CD14-positive monocyte (primary cell): ENCODE results near the gene RERE. TPM values are rescaled to one million over a fixed set of nuclear protein-coding genes. Genes with fewer than 3 reads are reported as not detected.

Source experiments
- DNase-seq, 3 donors: peaks; one replicate each; pipeline ENCODE4 v3.0.0-alpha.2; 2011 to 2022
- H2AFZ ChIP-seq: 2 replicates; pipeline ENCODE4 v1.6.0; 2012; ENCODE audit warnings: mild to moderate bottlenecking, low read depth, low read length, inconsistent platforms; ENCODE audit not compliant: insufficient read depth, poor library complexity, severe bottlenecking
- H3K27ac ChIP-seq, 2 donors: 1 replicate in 1 of 2; 2 replicates in 1 of 2; pipeline ENCODE4 v1.5.1; 2012 to 2013; ENCODE audit warnings: low read length in 2 of 2, control low read depth in 1 of 2, inconsistent platforms in 1 of 2, low read depth in 1 of 2, mild to moderate bottlenecking in 1 of 2
- H3K27me3 ChIP-seq, 2 donors: one replicate each; pipeline versions ENCODE4 v1.6.0 to v1.6.1; 2011 to 2013; ENCODE audit warnings: low read length in 2 of 2; ENCODE audit not compliant: control insufficient read depth in 2 of 2, insufficient read depth in 2 of 2
- H3K36me3 ChIP-seq, 2 donors: replicated peaks in 1 of 2; 1 replicate in 1 of 2; 2 replicates in 1 of 2; pipeline versions ENCODE4 v1.5.1 to v1.6.1; 2012 to 2013; ENCODE audit warnings: low read length in 2 of 2, control low read depth in 1 of 2, inconsistent platforms in 1 of 2, mild to moderate bottlenecking in 1 of 2; ENCODE audit not compliant: insufficient read depth in 2 of 2, control insufficient read depth in 1 of 2
- H3K4me1 ChIP-seq, 2 donors: 1 replicate in 1 of 2; 2 replicates in 1 of 2; pipeline versions ENCODE4 v1.5.1 to v1.6.1; 2012 to 2013; ENCODE audit warnings: low read length in 2 of 2, control low read depth in 1 of 2, inconsistent platforms in 1 of 2, mild to moderate bottlenecking in 1 of 2, moderate library complexity in 1 of 2; ENCODE audit not compliant: insufficient read depth in 2 of 2, control insufficient read depth in 1 of 2
- H3K4me2 ChIP-seq: replicated peaks from 2 replicates; pipeline ENCODE3; 2012; ENCODE audit warnings: low read length, moderate library complexity, mild to moderate bottlenecking; ENCODE audit not compliant: poor library complexity, severe bottlenecking; ENCODE audit errors: extremely low read depth
- H3K4me3 ChIP-seq, 3 experiments: fragments of 200-600 bp in 1 of 3; sonication (generic) in 1 of 3; replicated peaks in 1 of 3; 1 replicate in 2 of 3; 2 replicates in 1 of 3; pipeline ENCODE4 v1.5.1; 2011 to 2013; ENCODE audit warnings: low read length in 3 of 3, mild to moderate bottlenecking in 3 of 3, control low read depth in 2 of 3, low read depth in 2 of 3, inconsistent platforms in 1 of 3, moderate library complexity in 1 of 3
- H3K79me2 ChIP-seq: 2 replicates; pipeline ENCODE4 v1.6.0; 2012; ENCODE audit warnings: mild to moderate bottlenecking, control low read depth, inconsistent platforms, low read length, moderate library complexity; ENCODE audit not compliant: insufficient read depth
- H3K9ac ChIP-seq: 2 replicates; pipeline ENCODE4 v1.6.0; 2017; ENCODE audit warnings: low read length, mild to moderate bottlenecking; ENCODE audit not compliant: insufficient read depth, poor library complexity, severe bottlenecking
- H3K9me3 ChIP-seq, 2 donors: replicated peaks in 1 of 2; 1 replicate in 1 of 2; 2 replicates in 1 of 2; pipeline versions ENCODE4 v1.5.1 to v1.6.1; 2012 to 2013; ENCODE audit warnings: low read length in 2 of 2, control low read depth in 1 of 2; ENCODE audit not compliant: control insufficient read depth in 1 of 2, insufficient read depth in 1 of 2
- H4K20me1 ChIP-seq: 2 replicates; pipeline ENCODE4 v1.6.0; 2012; ENCODE audit warnings: mild to moderate bottlenecking, low read length, control low read depth, moderate library complexity; ENCODE audit not compliant: insufficient read depth
- H3K27ac Mint-ChIP-seq, 7 donors: one replicate each; pipeline ENCODE4 v1.8.0; 2020; ENCODE audit warnings: mild to moderate bottlenecking in 7 of 7, mixed read lengths in 7 of 7, moderate library complexity in 6 of 7, inconsistent platforms in 2 of 7
- H3K27me3 Mint-ChIP-seq, 3 donors: one replicate each; pipeline ENCODE4 v1.8.0; 2021 to 2022; ENCODE audit warnings: low read depth in 3 of 3, mild to moderate bottlenecking in 3 of 3, mixed read lengths in 3 of 3, moderate library complexity in 3 of 3, inconsistent platforms in 1 of 3
- H3K36me3 Mint-ChIP-seq, 2 donors: one replicate each; pipeline ENCODE4 v1.8.0; 2020; ENCODE audit warnings: mixed read lengths in 2 of 2, inconsistent platforms in 1 of 2, mild to moderate bottlenecking in 1 of 2
- H3K4me1 Mint-ChIP-seq: one replicate; pipeline ENCODE4 v1.8.0; 2020; ENCODE audit warnings: mild to moderate bottlenecking, mixed read lengths
- H3K4me3 Mint-ChIP-seq, 2 donors: one replicate each; pipeline ENCODE4 v1.8.0; 2020; ENCODE audit warnings: mild to moderate bottlenecking in 2 of 2, mixed read lengths in 2 of 2, moderate library complexity in 1 of 2
- H3K9me3 Mint-ChIP-seq, 7 donors: one replicate each; pipeline ENCODE4 v1.8.0; 2020 to 2022; ENCODE audit warnings: mixed read lengths in 7 of 7, mild to moderate bottlenecking in 6 of 7, moderate library complexity in 6 of 7, inconsistent platforms in 2 of 7
- WGBS: methylation state at CpG from one replicate; pipeline ENCODE4 v1.1.5; 2013; ENCODE audit warnings: missing lambda C conversion rate; ENCODE audit not compliant: insufficient coverage; 5-methylcytosine and 5-hydroxymethylcytosine counted together
- intact Hi-C, 2 donors: fragments of 100-400 bp; cut with micrococcal nuclease; formaldehyde crosslinking; loops; one replicate each; pipeline versions ENCODE4 v1.15.0 to v1.15.1; 2023
- polyA plus RNA-seq, 3 donors: library from polyadenylated mRNA; depleted of rRNA in 1 of 3; unstranded in 2 of 3; stranded (reverse) in 1 of 3; fragments of 300-500 nt in 2 of 3; fragments of >200 nt in 1 of 3; fragmentation: Illumina TruSeq in 2 of 3; gene quantifications; 1 replicate in 2 of 3; 2 replicates in 1 of 3; pipeline ENCODE4 v1.2.3, GENCODE V29; 2012 to 2021
- TF ChIP-seq, protein P1 (sequence below): fragments of 200-600 bp; IDR thresholded peaks from one replicate; pipeline ENCODE4 v1.8.0; 2022; ENCODE audit warnings: antibody characterized with exemption, mild to moderate bottlenecking

RERE gene
- polyA plus RNA-seq, 3 donors = 1.2 to 19.4 (median 3.8) TPM

GRCh38 chr1:8533124-8533523 is 284.3 kb downstream of the RERE start:
- H3K79me2 ChIP-seq = no peaks in the 10 kb centered on the region
- H3K4me1 Mint-ChIP-seq = peaks cover 8% of the 10 kb centered on the region
- H2AFZ ChIP-seq = no peak overlapping the region
- H3K4me1 ChIP-seq = no peaks in the 10 kb centered on the region
- H3K27ac Mint-ChIP-seq = no peak overlapping the region
- no peak for DNase-seq
- peaks cover 0 to 6% of the 10 kb centered on the region in 2 donors for H3K36me3 ChIP-seq
- H4K20me1 ChIP-seq = no peaks in the 10 kb centered on the region
- H3K4me2 ChIP-seq = no peak overlapping the region
- H3K9ac ChIP-seq = no peak overlapping the region
- H3K36me3 Mint-ChIP-seq = peaks cover 6 to 10% of the 10 kb centered on the region in 2 donors
- no peak overlapping the region for H3K4me3 Mint-ChIP-seq
- intact Hi-C loops = no loop called here
- no CpG with 5 or more reads among the region's 4 CpGs for WGBS
- H3K4me3 ChIP-seq = no peak overlapping the region
- TF ChIP-seq, protein P1, sequence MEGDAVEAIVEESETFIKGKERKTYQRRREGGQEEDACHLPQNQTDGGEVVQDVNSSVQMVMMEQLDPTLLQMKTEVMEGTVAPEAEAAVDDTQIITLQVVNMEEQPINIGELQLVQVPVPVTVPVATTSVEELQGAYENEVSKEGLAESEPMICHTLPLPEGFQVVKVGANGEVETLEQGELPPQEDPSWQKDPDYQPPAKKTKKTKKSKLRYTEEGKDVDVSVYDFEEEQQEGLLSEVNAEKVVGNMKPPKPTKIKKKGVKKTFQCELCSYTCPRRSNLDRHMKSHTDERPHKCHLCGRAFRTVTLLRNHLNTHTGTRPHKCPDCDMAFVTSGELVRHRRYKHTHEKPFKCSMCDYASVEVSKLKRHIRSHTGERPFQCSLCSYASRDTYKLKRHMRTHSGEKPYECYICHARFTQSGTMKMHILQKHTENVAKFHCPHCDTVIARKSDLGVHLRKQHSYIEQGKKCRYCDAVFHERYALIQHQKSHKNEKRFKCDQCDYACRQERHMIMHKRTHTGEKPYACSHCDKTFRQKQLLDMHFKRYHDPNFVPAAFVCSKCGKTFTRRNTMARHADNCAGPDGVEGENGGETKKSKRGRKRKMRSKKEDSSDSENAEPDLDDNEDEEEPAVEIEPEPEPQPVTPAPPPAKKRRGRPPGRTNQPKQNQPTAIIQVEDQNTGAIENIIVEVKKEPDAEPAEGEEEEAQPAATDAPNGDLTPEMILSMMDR = no peak
- H3K27me3 ChIP-seq = no peaks in the 10 kb centered on the region
- peaks cover 0 to 2% (median 0%) of the 10 kb centered on the region in 3 donors for H3K27me3 Mint-ChIP-seq
- H3K9me3 Mint-ChIP-seq = no peaks in the 10 kb centered on the region
- no peak overlapping the region for H3K27ac ChIP-seq
- H3K9me3 ChIP-seq = no peaks in the 10 kb centered on the region

- H3K27ac Mint-ChIP-seq = peak overlapping the region in 2 of 7 donors; percentile 19 to 49
- H3K9me3 Mint-ChIP-seq = no peaks in the 10 kb centered on the region
- DNase-seq = no peak
Measured at GRCh38 chr1:8529901-8530300, 287.5 kb downstream of the RERE start.

More at GRCh38 chr1:8529901-8530300, 287.5 kb downstream of the RERE start:
- H3K4me3 Mint-ChIP-seq = no peak overlapping the region
- peaks cover 11 to 14% of the 10 kb centered on the region in 2 donors for H3K4me1 ChIP-seq
- H3K36me3 ChIP-seq = no peaks in the 10 kb centered on the region
- H3K4me2 ChIP-seq = no peak overlapping the region
- no peak overlapping the region for H3K4me3 ChIP-seq
- no peak overlapping the region for H3K9ac ChIP-seq
- peaks cover 6 to 13% of the 10 kb centered on the region in 2 donors for H3K36me3 Mint-ChIP-seq
- intact Hi-C loops = loop anchor here (10.0 kb wide), 1 partner anchor 105 kb away; no protein-coding TSS in a partner anchor
- H4K20me1 ChIP-seq = no peaks in the 10 kb centered on the region
- no peaks in the 10 kb centered on the region for H3K27me3 Mint-ChIP-seq
- H3K27me3 ChIP-seq = no peaks in the 10 kb centered on the region
- H3K79me2 ChIP-seq = peaks cover under 1% of the 10 kb centered on the region
- peaks cover 16% of the 10 kb centered on the region for H3K4me1 Mint-ChIP-seq
- 95% methylated on average over 3 of the region's 3 CpGs for WGBS
- H2AFZ ChIP-seq = no peak overlapping the region
- H3K9me3 ChIP-seq = no peaks in the 10 kb centered on the region
- TF ChIP-seq, protein P1 = no peak
- no peak overlapping the region for H3K27ac ChIP-seq
